Mesothelial cell of epicardium (in vitro differentiated cells): ENCODE data around the gene HOXB6. TPM values are rescaled to one million over a fixed set of nuclear protein-coding genes. Genes with fewer than 3 reads are reported as not detected.

Source experiments
- DNase-seq, 2 experiments: peaks; one replicate each; pipeline ENCODE4 v3.0.0; 2021; ENCODE audit warnings: low spot score in 2 of 2; ENCODE audit not compliant: unreplicated experiment in 2 of 2
- H3K27ac Mint-ChIP-seq: 2 replicates; pipeline ENCODE4 v1.8.0; 2021; ENCODE audit warnings: mixed read lengths
- H3K27me3 Mint-ChIP-seq: 2 replicates; pipeline ENCODE4 v1.8.0; 2021; ENCODE audit warnings: low read depth, mixed read lengths
- H3K36me3 Mint-ChIP-seq: 2 replicates; pipeline ENCODE4 v1.8.0; 2021; ENCODE audit warnings: mixed read lengths
- H3K4me1 Mint-ChIP-seq: 2 replicates; pipeline ENCODE4 v1.8.0; 2021; ENCODE audit warnings: mixed read lengths
- H3K4me3 Mint-ChIP-seq: 2 replicates; pipeline ENCODE4 v1.8.0; 2021; ENCODE audit warnings: mild to moderate bottlenecking, moderate library complexity, mixed read lengths
- H3K9me3 Mint-ChIP-seq: 2 replicates; pipeline ENCODE4 v1.8.0; 2021; ENCODE audit warnings: mixed read lengths
- total RNA-seq: library from RNA; stranded (reverse); gene quantifications from 3 replicates; pipeline ENCODE4 v1.2.1, GENCODE V29; 2021
- TF ChIP-seq, protein P1 (sequence below): fragments of 200-600 bp; sonication (generic); IDR thresholded peaks from one replicate; pipeline ENCODE4 v1.5.0; 2021; ENCODE audit warnings: antibody characterized with exemption; ENCODE audit not compliant: unreplicated experiment

HOXB6 gene
- total RNA-seq, 1 donor from 2014 or later, result 59.7 TPM

DNA sequence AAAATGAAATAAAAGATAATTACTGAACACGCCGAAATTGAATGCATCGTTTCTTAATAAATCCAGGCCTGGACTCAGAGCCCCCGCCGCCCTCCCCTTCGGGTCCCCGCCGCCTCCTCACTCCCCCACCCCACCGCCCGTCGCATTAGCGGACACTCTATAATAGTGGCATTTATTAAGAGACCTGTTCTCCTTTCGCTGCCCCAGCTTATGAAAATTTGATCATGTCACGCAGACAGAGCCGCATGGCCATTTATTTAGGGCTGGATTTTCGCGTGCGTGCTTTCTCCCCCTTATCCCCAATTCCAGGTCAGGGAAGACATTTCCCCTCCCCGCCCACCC is 53.6 kb downstream of the HOXB6 start:
- DNase-seq, result no peak
- Mint-ChIP-seq H3K36me3 (peaks cover 19% of the 10 kb centered on the region), H3K27ac (peak overlapping the region; percentile 99), H3K9me3 (no peaks in the 10 kb centered on the region), H3K4me1 (peaks cover 85% of the 10 kb centered on the region), H3K4me3 (peak overlapping the region; percentile 43), H3K27me3 (peaks cover 4% of the 10 kb centered on the region)
- TF ChIP-seq, protein P1, sequence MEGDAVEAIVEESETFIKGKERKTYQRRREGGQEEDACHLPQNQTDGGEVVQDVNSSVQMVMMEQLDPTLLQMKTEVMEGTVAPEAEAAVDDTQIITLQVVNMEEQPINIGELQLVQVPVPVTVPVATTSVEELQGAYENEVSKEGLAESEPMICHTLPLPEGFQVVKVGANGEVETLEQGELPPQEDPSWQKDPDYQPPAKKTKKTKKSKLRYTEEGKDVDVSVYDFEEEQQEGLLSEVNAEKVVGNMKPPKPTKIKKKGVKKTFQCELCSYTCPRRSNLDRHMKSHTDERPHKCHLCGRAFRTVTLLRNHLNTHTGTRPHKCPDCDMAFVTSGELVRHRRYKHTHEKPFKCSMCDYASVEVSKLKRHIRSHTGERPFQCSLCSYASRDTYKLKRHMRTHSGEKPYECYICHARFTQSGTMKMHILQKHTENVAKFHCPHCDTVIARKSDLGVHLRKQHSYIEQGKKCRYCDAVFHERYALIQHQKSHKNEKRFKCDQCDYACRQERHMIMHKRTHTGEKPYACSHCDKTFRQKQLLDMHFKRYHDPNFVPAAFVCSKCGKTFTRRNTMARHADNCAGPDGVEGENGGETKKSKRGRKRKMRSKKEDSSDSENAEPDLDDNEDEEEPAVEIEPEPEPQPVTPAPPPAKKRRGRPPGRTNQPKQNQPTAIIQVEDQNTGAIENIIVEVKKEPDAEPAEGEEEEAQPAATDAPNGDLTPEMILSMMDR, result no peak

DNA sequence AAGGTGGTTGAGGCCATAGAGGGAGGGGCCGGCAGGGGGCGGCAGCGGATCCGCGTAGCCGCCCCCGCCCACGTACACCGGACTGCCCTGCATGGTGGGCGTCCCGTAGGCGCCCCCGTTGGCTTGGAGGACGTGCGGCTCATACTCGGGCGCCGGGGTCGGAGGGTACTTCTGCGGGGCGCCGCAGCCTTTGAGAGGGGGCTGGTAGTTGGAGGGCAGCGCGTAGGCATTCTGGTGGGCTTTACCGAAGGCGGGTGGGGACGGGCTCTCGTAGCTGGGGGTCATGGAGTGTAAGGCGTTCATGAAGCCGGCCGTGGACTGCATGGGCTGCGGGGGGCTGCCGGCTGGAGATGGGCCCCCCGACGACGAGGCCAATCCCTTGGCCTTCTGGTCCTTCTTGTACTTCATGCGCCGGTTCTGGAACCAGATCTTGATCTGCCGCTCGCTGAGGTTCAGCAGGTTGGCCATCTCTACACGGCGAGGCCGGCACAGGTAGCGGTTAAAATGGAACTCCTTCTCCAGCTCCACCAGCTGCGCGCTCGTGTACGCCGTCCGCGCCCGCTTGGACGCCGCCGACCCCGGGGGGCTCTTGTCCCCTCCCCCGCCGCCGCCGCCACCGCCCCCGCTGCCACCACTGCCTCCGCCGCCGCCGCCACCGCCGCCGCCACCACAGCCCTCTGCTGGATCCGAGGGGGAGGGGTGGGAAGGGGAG is 54.1 kb downstream of the HOXB6 start:
- TF ChIP-seq, protein P1, result peak; percentile 39

DNA sequence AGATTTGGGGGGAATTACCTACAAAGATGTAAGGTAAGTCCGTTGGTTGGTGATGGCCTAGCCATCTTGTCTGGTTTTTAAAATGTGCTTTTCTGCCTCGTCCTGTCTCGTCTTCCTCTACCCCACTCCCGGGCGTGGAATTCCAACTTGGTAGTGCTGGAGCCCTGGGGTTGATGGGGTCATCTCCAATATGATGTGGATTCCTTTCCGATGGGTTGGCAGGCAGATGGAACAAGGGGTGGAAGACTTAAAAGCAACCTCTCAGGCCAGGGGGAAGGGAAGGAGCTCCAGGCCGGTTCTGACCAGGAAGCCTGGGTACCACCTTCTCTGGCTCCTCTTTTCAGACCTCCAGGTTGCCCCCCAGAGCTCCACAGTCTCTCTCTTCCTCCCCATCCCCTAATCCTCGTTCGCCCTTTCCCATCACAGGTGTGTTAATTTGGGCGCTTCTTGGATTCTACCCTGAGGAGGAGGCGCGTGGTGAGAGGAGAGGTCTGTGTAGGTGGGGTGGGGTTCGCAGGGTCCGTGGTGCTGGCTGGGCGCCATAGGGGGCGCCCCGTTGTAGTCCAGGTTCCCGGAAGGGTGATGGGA is 54.8 kb downstream of the HOXB6 start:
- TF ChIP-seq, protein P1, result no peak
- peaks cover 88% of the 10 kb centered on the region for H3K4me1 Mint-ChIP-seq
- H3K27me3 Mint-ChIP-seq, result peaks cover 2% of the 10 kb centered on the region
- peak overlapping the region; percentile 99 for H3K27ac Mint-ChIP-seq
- DNase-seq, result no peak
- H3K4me3 Mint-ChIP-seq, result peak overlapping the region; percentile 49
- peaks cover 19% of the 10 kb centered on the region for H3K36me3 Mint-ChIP-seq
- H3K9me3 Mint-ChIP-seq, result no peaks in the 10 kb centered on the region

More for the DNA sequence above, 54.1 kb downstream of the HOXB6 start:
- peaks cover 85% of the 10 kb centered on the region for H3K4me1 Mint-ChIP-seq
- H3K27ac Mint-ChIP-seq, result peak overlapping the region; percentile 99
- peaks cover 19% of the 10 kb centered on the region for H3K36me3 Mint-ChIP-seq
- H3K9me3 Mint-ChIP-seq, result no peaks in the 10 kb centered on the region
- peaks cover 4% of the 10 kb centered on the region for H3K27me3 Mint-ChIP-seq
- no peak for DNase-seq
- peak overlapping the region; percentile 49 for H3K4me3 Mint-ChIP-seq

DNA sequence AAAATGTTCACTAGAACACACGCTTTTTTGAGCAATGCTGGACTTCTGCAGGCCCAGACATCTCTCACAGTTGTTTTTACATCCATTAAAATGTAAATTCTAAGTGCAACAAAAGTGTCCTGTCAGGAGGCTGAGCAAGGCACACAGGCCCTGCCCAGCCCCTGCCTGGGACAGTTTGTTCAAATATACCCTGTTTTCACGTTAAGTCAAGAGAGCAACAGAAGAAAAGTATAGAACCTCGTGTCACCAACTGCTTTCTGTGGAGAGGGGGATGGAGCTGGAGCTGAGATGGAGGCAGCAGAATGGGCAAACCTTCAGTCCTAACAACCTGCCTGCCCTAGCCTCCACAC is 55.5 kb downstream of the HOXB6 start:
- H3K4me1 Mint-ChIP-seq, result peaks cover 86% of the 10 kb centered on the region
- no peaks in the 10 kb centered on the region for H3K27me3 Mint-ChIP-seq
- peak overlapping the region; percentile 44 for H3K4me3 Mint-ChIP-seq
- peaks cover 15% of the 10 kb centered on the region for H3K36me3 Mint-ChIP-seq
- no peak for DNase-seq
- TF ChIP-seq, protein P1, result no peak
- H3K9me3 Mint-ChIP-seq, result no peaks in the 10 kb centered on the region
- peak overlapping the region; percentile 99 for H3K27ac Mint-ChIP-seq

DNA sequence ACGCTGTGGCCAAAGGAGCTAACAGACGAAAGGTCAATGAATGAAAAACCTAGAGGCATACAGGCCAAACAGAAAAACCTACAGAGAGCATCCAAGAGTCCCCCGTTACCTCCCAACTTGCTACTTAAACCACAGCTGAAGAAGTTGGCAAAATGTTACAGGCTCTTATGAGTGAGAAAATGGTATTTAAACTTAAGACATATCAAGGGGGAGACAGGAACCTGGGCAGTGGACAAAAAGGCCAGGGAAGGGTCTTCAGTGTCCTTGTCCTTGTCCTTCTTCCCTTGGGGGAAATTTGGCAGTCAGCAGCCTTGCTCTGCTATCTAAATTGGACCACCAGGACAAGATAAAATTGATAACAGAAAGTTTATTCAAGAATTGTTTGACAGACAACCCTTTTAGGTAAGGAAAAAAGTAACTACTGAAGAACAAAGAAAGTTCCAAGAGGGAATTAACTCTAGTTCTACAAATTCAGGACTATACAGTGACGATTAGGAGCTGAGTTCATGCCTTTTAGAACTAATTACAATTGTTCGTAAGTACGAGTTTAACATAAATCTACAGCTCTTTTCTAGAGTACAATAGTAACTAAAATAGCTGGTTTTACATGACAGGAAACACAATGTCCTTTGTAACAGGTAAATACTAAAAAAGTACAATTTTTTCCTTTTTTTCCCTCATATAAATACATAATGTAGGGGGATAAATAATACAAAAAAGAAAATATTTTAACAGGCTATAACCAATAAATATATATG is 56.1 kb downstream of the HOXB6 start:
- Mint-ChIP-seq H3K4me1 (peaks cover 80% of the 10 kb centered on the region), H3K9me3 (no peaks in the 10 kb centered on the region), H3K27ac (peak overlapping the region; percentile 99), H3K36me3 (peaks cover 15% of the 10 kb centered on the region), H3K4me3 (peak overlapping the region; percentile 48), H3K27me3 (no peaks in the 10 kb centered on the region)
- no peak for DNase-seq
- TF ChIP-seq, protein P1, result no peak
